Brain microvascular endothelial cell (primary cell): ENCODE data around the gene STK16.

ENCODE experiments used
- DNase-seq: peaks from one replicate; pipeline ENCODE4 v3.0.0-alpha.2; 2020
- H3K27ac ChIP-seq: fragments of 250-450 bp; sonication (Bioruptor Pico); 2 replicates; pipeline ENCODE4 v1.5.1; 2020; ENCODE audit warnings: mild to moderate bottlenecking, moderate library complexity
- H3K27me3 ChIP-seq: fragments of 250-450 bp; sonication (Bioruptor Pico); replicated peaks from 2 replicates; pipeline ENCODE4 v1.5.1; 2020; ENCODE audit warnings: mild to moderate bottlenecking
- H3K36me3 ChIP-seq: fragments of 250-450 bp; sonication (Bioruptor Pico); replicated peaks from 2 replicates; pipeline ENCODE4 v1.5.1; 2020; ENCODE audit warnings: mild to moderate bottlenecking
- H3K4me3 ChIP-seq: 2 replicates; pipeline ENCODE4 v1.5.1; 2011; ENCODE audit warnings: low read depth, mild to moderate bottlenecking, control low read depth, low read length, moderate library complexity
- CTCF ChIP-seq: IDR thresholded peaks from 2 replicates; pipeline ENCODE4 v1.5.1; 2011; ENCODE audit warnings: low read depth, mild to moderate bottlenecking, moderate library complexity, low read length, control low read depth, inconsistent platforms; ENCODE audit errors: missing control alignments
- in situ Hi-C: cut with HindIII; loops from 2 replicates; pipeline ENCODE4 v1.10.0; 2017; ENCODE audit warnings: low sequenced_read_pairs, low pct_ligation_motif_present

Gene STK16

GRCh38 chr2:219230059-219230540, 15.2 kb upstream of the STK16 start:
- Histone ChIP-seq H3K4me3 (peak overlapping the region; percentile 87), H3K36me3 (peaks cover 39% of the 10 kb centered on the region), H3K27me3 (no peaks in the 10 kb centered on the region), H3K27ac (peak overlapping the region; percentile 93)
- in situ Hi-C loops, result no loop called here
- peak; percentile 44 for DNase-seq
- no peak for TF ChIP-seq CTCF

- in situ Hi-C loops, result no loop called here
These were observed 10.9 kb upstream of the STK16 start for GRCh38 chr2:219234331-219234730.

GRCh38 chr2:219243291-219243761, 2.0 kb upstream of the STK16 start:
- in situ Hi-C loops, result no loop called here
- H3K4me3 ChIP-seq, result peak overlapping the region; percentile 27

More at GRCh38 chr2:219234331-219234730, 10.9 kb upstream of the STK16 start:
- Histone ChIP-seq H3K27ac (no peak overlapping the region), H3K36me3 (peaks cover 59% of the 10 kb centered on the region), H3K27me3 (no peaks in the 10 kb centered on the region), H3K4me3 (no peak overlapping the region)
- DNase-seq, result no peak
- no peak for TF ChIP-seq CTCF

GRCh38 chr2:219244789-219245147, 511 bp upstream of the STK16 start:
- Histone ChIP-seq H3K4me3 (peak overlapping the region; percentile 98), H3K27ac (peak overlapping the region; percentile 88), H3K27me3 (no peaks in the 10 kb centered on the region), H3K36me3 (peaks cover 5% of the 10 kb centered on the region)
- TF ChIP-seq CTCF, result no peak
- no peak for DNase-seq
- in situ Hi-C loops, result no loop called here

More at GRCh38 chr2:219243291-219243761, 2.0 kb upstream of the STK16 start:
- Histone ChIP-seq H3K27ac (no peak overlapping the region), H3K36me3 (peaks cover 4% of the 10 kb centered on the region), H3K27me3 (no peaks in the 10 kb centered on the region)
- no peak for DNase-seq
- no peak for TF ChIP-seq CTCF

GRCh38 chr2:219245899-219246230, 586 bp downstream of the STK16 start:
- DNase-seq, result no peak
- peak overlapping the region; percentile 88 for H3K27ac ChIP-seq
- TF ChIP-seq CTCF, result no peak
- H3K4me3 ChIP-seq, result peak overlapping the region; percentile 98
- in situ Hi-C loops, result no loop called here
- H3K27me3 ChIP-seq, result no peaks in the 10 kb centered on the region
- H3K36me3 ChIP-seq, result peaks cover 5% of the 10 kb centered on the region

- DNase-seq, result no peak
- H3K27me3 ChIP-seq, result no peaks in the 10 kb centered on the region
- H3K4me3 ChIP-seq, result no peak overlapping the region
- H3K27ac ChIP-seq, result no peak overlapping the region
- peaks cover 5% of the 10 kb centered on the region for H3K36me3 ChIP-seq
- TF ChIP-seq CTCF, result no peak
- in situ Hi-C loops, result no loop called here
These were observed 1.3 kb downstream of the STK16 start for GRCh38 chr2:219246559-219246958.
